ENCODE results near the gene CCR5AS.

Gene CCR5AS

GRCh38 chr3:46367811-46368210 lies 39.1 kb downstream of the CCR5AS start:
- no peaks in the 10 kb centered on the region for H3K27me3 ChIP-seq (ENCODE audit: insufficient read depth, low read depth, low read length)
- no peak overlapping the region for H2AFZ ChIP-seq (ENCODE audit: low read depth, low read length)
- TF ChIP-seq EZH2 (IDR thresholded peaks at IDR 0.05; ENCODE audit: borderline replicate concordance, insufficient read depth, low read length, poor library complexity, severe bottlenecking) (no peak), MXI1 (conservative IDR thresholded peaks at IDR 0.05; ENCODE audit: poor library complexity, severe bottlenecking) (no peak), TAF1 (IDR thresholded peaks at IDR 0.05; ENCODE audit: low read depth) (no peak), POLR2AphosphoS5 (IDR thresholded peaks at IDR 0.05) (no peak), CTCF (IDR thresholded peaks at IDR 0.05; ENCODE audit: poor library complexity, severe bottlenecking) (no peak), SMC3 (conservative IDR thresholded peaks at IDR 0.05; ENCODE audit: poor library complexity) (no peak), REST (IDR thresholded peaks at IDR 0.05; ENCODE audit: borderline replicate concordance) (no peak), EP300 (conservative IDR thresholded peaks at IDR 0.05; ENCODE audit: poor library complexity, severe bottlenecking) (no peak), RAD21 (conservative IDR thresholded peaks at IDR 0.05) (no peak)
- no peaks in the 10 kb centered on the region for H3K9me3 ChIP-seq (ENCODE audit: low read length)
- no peaks in the 10 kb centered on the region for H3F3A ChIP-seq (ENCODE audit: insufficient read depth, low read length, poor library complexity, severe bottlenecking)
- no peaks in the 10 kb centered on the region for H3K79me2 ChIP-seq (replicated peaks; ENCODE audit: insufficient read depth, low read length)
- H3K27ac ChIP-seq (ENCODE audit: low read length): no peak overlapping the region
- no peaks in the 10 kb centered on the region for H4K20me1 ChIP-seq (ENCODE audit: insufficient read depth)
- no peaks in the 10 kb centered on the region for H3K36me3 ChIP-seq (ENCODE audit: insufficient read depth, low read length)
- H3K9ac ChIP-seq (ENCODE audit: low read length): no peak overlapping the region
- H3K4me2 ChIP-seq (ENCODE audit: low read length): no peak overlapping the region
- H3K9me2 ChIP-seq (ENCODE audit: insufficient read depth, low read length): no peaks in the 10 kb centered on the region
- no peak overlapping the region for H3K4me3 ChIP-seq (ENCODE audit: low read length)

- Histone ChIP-seq H3K27me3 (ENCODE audit: insufficient read depth, low read depth, low read length) (no peaks in the 10 kb centered on the region), H4K20me1 (ENCODE audit: insufficient read depth) (no peaks in the 10 kb centered on the region), H3K79me2 (replicated peaks; ENCODE audit: insufficient read depth, low read length) (no peaks in the 10 kb centered on the region), H3K9me3 (ENCODE audit: low read length) (no peaks in the 10 kb centered on the region), H3K36me3 (ENCODE audit: insufficient read depth, low read length) (no peaks in the 10 kb centered on the region), H3K9me2 (ENCODE audit: insufficient read depth, low read length) (no peaks in the 10 kb centered on the region), H2AFZ (ENCODE audit: low read depth, low read length) (no peak overlapping the region), H3F3A (ENCODE audit: insufficient read depth, low read length, poor library complexity, severe bottlenecking) (no peaks in the 10 kb centered on the region), H3K27ac (ENCODE audit: low read length) (no peak overlapping the region), H3K4me2 (ENCODE audit: low read length) (no peak overlapping the region), H3K9ac (ENCODE audit: low read length) (no peak overlapping the region), H3K4me3 (ENCODE audit: low read length) (no peak overlapping the region)
- TF ChIP-seq REST (IDR thresholded peaks at IDR 0.05; ENCODE audit: borderline replicate concordance) (no peak), POLR2AphosphoS5 (IDR thresholded peaks at IDR 0.05) (no peak), SMC3 (conservative IDR thresholded peaks at IDR 0.05; ENCODE audit: poor library complexity) (no peak), CTCF (IDR thresholded peaks at IDR 0.05; ENCODE audit: poor library complexity, severe bottlenecking) (no peak), MXI1 (conservative IDR thresholded peaks at IDR 0.05; ENCODE audit: poor library complexity, severe bottlenecking) (no peak), EP300 (conservative IDR thresholded peaks at IDR 0.05; ENCODE audit: poor library complexity, severe bottlenecking) (no peak)
Observed at GRCh38 chr3:46365737-46366524, 40.9 kb downstream of the CCR5AS start.
